Type B pancreatic cell (in vitro differentiated cells): ENCODE measurements around the gene NPB. TPM values are rescaled to one million over a fixed set of nuclear protein-coding genes. Genes with fewer than 3 reads are reported as not detected.

Experiments used
- DNase-seq: peaks from one replicate; pipeline ENCODE4 v3.0.0; 2021; ENCODE audit warnings: mixed read lengths; ENCODE audit not compliant: unreplicated experiment; ENCODE audit errors: extremely low spot score
- H3K27ac Mint-ChIP-seq: 2 replicates; pipeline ENCODE4 v1.8.0; 2021; ENCODE audit warnings: mild to moderate bottlenecking, mixed read lengths
- H3K27me3 Mint-ChIP-seq: 2 replicates; pipeline ENCODE4 v1.8.0; 2021; ENCODE audit warnings: mixed read lengths
- H3K36me3 Mint-ChIP-seq: 2 replicates; pipeline ENCODE4 v1.8.0; 2021; ENCODE audit warnings: mixed read lengths
- H3K4me1 Mint-ChIP-seq: one replicate; pipeline ENCODE4 v1.8.0; 2021; ENCODE audit warnings: mixed read lengths; ENCODE audit not compliant: unreplicated experiment
- H3K4me3 Mint-ChIP-seq: 2 replicates; pipeline ENCODE4 v1.8.0; 2021; ENCODE audit warnings: mild to moderate bottlenecking, mixed read lengths
- H3K9me3 Mint-ChIP-seq: 2 replicates; pipeline ENCODE4 v1.8.0; 2021; ENCODE audit warnings: mixed read lengths
- total RNA-seq: library from RNA; stranded (reverse); gene quantifications from 2 replicates; pipeline ENCODE4 v1.2.1, GENCODE V29; 2021; ENCODE audit warnings: low replicate concordance
- TF ChIP-seq, protein P1 (sequence below): fragments of 200-600 bp; sonication (generic); conservative IDR thresholded peaks from 2 replicates; pipeline ENCODE4 v1.5.0; 2021; ENCODE audit warnings: antibody characterized with exemption, mild to moderate bottlenecking

Gene NPB
- total RNA-seq, 1 donor from 2014 or later = 2.5 TPM

DNA sequence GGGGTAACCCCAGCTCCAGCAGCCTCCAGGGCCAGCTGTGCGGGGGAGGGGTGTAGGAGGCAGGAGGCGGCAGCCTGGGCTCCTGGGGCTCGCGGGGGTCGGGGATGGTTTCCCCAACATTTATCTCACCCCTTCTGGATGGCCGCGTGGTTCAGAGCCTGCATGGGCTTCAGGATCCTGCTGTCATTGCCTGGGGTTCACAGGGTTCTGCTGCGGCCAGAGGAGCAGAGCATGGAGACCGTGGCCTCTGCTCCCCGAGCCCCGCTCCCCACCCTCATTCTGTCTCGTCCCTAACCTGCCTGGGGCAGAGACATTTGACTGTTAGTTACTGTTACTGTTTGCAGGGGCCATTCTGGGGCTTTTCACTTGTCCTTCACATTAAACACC is 40.1 kb downstream of the NPB start:
- Mint-ChIP-seq H3K4me1 (no peaks in the 10 kb centered on the region), H3K9me3 (no peaks in the 10 kb centered on the region), H3K27ac (no peak overlapping the region), H3K36me3 (no peaks in the 10 kb centered on the region), H3K27me3 (peaks cover 4% of the 10 kb centered on the region), H3K4me3 (no peak overlapping the region)
- TF ChIP-seq, protein P1, sequence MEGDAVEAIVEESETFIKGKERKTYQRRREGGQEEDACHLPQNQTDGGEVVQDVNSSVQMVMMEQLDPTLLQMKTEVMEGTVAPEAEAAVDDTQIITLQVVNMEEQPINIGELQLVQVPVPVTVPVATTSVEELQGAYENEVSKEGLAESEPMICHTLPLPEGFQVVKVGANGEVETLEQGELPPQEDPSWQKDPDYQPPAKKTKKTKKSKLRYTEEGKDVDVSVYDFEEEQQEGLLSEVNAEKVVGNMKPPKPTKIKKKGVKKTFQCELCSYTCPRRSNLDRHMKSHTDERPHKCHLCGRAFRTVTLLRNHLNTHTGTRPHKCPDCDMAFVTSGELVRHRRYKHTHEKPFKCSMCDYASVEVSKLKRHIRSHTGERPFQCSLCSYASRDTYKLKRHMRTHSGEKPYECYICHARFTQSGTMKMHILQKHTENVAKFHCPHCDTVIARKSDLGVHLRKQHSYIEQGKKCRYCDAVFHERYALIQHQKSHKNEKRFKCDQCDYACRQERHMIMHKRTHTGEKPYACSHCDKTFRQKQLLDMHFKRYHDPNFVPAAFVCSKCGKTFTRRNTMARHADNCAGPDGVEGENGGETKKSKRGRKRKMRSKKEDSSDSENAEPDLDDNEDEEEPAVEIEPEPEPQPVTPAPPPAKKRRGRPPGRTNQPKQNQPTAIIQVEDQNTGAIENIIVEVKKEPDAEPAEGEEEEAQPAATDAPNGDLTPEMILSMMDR = no peak
- no peak for DNase-seq

DNA sequence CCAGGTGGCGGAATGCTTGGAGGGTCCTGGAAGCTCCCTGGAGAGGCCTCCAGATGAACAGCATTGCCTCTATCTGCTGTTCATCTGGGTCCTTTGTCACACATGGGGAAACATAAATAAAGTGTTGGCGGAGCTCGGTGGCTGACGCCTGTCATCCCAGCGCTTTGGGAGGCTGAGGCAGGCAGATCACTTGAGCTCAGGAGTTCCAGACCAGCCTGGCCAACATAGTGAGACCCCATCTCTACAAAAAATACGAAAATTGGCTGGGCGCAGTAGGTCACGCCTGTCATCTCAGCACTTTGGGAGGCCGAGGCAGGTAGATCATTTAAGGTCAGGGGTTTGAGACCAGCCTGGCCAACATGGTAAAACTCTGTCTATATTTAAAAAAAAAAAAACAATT is 42.8 kb downstream of the NPB start:
- Mint-ChIP-seq H3K27ac (no peak overlapping the region), H3K27me3 (peaks cover 4% of the 10 kb centered on the region), H3K4me3 (no peak overlapping the region), H3K4me1 (no peaks in the 10 kb centered on the region), H3K36me3 (no peaks in the 10 kb centered on the region), H3K9me3 (no peaks in the 10 kb centered on the region)
- DNase-seq = no peak
- TF ChIP-seq, protein P1 = no peak

DNA sequence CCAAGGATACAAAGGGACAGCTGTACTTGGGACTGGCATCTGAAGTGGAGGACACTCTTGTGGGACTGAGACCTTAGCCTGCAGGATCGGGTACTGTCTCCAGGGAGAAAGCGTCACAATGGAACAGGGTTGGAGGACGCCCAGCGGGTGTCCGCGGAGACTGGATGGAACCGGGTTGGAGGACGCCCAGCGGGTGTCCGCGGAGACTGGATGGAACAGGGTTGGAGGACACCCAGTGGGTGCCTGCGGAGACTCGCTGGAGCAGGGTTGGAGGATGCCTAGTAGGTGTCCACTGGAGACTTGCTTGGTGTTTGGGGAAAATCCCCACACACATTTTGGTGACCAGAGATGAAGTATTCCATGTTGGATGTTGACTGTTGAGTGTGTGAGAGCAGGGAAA is 45.2 kb downstream of the NPB start, which contains the start of gene MYADML2:
Gene MYADML2 (minus strand): TSS at position 45 of the 400 bp plus-strand sequence. CDS start 5,492 bp downstream, outside the sequence.
- no peaks in the 10 kb centered on the region for H3K9me3 Mint-ChIP-seq
- H3K27me3 Mint-ChIP-seq = peaks cover 4% of the 10 kb centered on the region
- no peak within 1 kb of the TSS for H3K4me3 Mint-ChIP-seq
- DNase-seq = no peak
- H3K36me3 Mint-ChIP-seq = no peaks in the 10 kb centered on the region
- no peak within 1 kb of the TSS for H3K27ac Mint-ChIP-seq
- TF ChIP-seq, protein P1 = no peak
- no peaks in the 10 kb centered on the region for H3K4me1 Mint-ChIP-seq

DNA sequence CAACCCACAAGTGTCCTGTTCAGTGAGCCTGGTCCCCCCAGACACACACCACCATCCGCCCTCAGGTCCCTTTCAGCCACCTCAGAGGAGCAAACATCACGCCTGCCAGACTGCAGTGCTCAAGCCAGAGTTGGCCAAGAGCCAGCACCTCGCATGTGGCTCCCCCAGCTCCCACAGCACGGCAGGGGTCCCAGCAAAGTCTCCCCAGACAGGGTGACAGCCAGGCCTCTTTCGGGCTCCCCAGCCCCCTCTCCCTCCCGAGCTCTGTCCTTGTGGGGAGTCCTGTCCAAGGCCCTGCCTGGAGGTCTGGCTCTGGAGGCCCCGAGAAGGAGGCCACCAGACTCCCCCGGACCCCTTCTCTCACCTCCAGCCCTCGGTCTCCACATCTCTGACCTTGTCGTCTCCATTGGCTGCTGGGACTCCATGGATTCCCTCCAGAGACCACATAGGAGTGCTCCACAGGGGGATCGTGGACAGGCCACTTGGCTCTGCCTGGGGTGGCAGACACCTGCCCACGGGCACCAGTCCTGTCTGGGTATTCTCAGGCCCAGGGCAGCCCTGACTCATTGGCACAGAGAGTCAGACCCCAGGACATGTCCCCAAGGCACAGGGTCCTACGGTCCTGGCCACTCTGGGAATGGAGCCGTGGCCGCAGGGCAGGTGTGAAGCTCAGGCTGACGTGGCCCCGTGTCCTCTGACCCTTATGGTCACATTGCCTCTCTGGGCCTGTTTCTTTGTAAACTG is 46.8 kb downstream of the NPB start:
- TF ChIP-seq, protein P1 = no peak

DNA sequence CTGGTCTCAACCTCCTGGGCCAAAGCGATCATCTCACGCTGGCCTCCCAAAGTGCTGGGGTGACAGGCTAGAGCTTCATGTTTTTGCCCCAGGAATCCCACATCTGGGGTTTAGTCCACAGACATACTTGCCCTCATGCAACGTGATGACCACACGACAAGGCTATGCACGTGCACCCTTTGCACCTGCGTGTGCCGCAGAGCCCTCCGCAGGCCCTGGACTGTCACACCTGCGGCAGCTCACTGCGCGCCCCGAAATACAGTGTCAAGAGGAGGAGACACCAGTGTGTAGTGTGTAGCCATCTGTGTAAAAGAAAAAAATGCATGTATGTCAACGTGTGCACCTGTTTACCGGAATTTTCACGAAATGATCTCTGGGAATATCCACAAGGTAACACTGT is 48.5 kb downstream of the NPB start:
- no peaks in the 10 kb centered on the region for H3K4me1 Mint-ChIP-seq
- no peak overlapping the region for H3K27ac Mint-ChIP-seq
- no peak for DNase-seq
- TF ChIP-seq, protein P1 = no peak
- no peak overlapping the region for H3K4me3 Mint-ChIP-seq
- H3K9me3 Mint-ChIP-seq = no peaks in the 10 kb centered on the region
- H3K27me3 Mint-ChIP-seq = peaks cover 4% of the 10 kb centered on the region
- H3K36me3 Mint-ChIP-seq = no peaks in the 10 kb centered on the region

More for the DNA sequence above, 46.8 kb downstream of the NPB start:
- Mint-ChIP-seq H3K4me1 (no peaks in the 10 kb centered on the region), H3K27ac (no peak overlapping the region), H3K36me3 (no peaks in the 10 kb centered on the region), H3K9me3 (no peaks in the 10 kb centered on the region), H3K27me3 (peaks cover 4% of the 10 kb centered on the region), H3K4me3 (no peak overlapping the region)
- DNase-seq = peak; percentile 69
